HG02798 (cell line): ENCODE results near the gene PRICKLE2.

Source experiments
- ATAC-seq: cut with Tn5 transposase; IDR thresholded peaks from one replicate; pipeline ENCODE4 v1.9.1; 2021; ENCODE audit warnings: mild to moderate bottlenecking; ENCODE audit not compliant: unreplicated experiment, poor library complexity

The PRICKLE2 gene

GRCh38 chr3:64221571-64222257, 3.6 kb downstream of the PRICKLE2 start:
- no peak for ATAC-seq

DNA sequence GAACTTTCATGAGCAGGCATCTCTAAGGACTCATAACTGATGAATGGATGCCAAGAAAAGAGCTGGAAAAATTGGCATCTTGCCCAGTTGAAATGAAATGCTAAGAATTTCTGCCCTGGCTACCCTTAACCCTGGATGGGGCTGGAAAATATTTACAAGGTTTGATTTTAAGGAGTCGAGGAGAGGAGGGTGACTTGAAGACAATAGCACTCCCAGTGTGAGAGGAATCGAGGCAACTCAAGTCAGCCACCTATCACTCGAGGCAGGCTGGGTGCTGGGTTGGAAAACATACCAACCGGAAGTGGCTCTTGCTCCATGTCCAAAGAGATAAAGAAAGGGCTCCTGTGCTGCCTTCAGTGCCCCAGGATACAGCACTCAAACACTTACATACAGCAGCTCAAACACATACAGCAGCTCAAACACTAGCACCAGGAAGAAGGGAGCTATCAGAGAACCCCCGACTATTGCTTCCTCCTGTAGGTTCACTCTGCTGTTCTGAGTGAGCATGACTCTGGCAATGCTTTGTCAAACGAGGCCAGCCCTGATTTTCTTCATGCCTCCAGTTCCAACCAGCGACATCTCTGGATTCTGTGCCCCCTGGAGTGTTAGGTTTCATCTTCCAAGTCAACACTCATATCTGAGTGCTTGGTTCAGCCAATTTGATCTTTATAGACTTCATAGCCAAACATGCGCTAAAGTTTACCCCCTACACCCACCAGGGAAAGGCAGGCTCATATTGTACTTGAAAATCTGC, 4.9 kb downstream of the PRICKLE2 start:
- ATAC-seq, result no peak

- ATAC-seq, result no peak
Observed at GRCh38 chr3:64218746-64219145, 6.5 kb downstream of the PRICKLE2 start.

- no peak for ATAC-seq
Observed at GRCh38 chr3:64218329-64218728, 6.9 kb downstream of the PRICKLE2 start.

- ATAC-seq, result no peak
Observed at GRCh38 chr3:64216274-64217147, 8.8 kb downstream of the PRICKLE2 start.

- ATAC-seq, result no peak
Observed at GRCh38 chr3:64215559-64215958, 9.7 kb downstream of the PRICKLE2 start.

GRCh38 chr3:64215103-64215502, 10.2 kb downstream of the PRICKLE2 start:
- ATAC-seq, result no peak

DNA sequence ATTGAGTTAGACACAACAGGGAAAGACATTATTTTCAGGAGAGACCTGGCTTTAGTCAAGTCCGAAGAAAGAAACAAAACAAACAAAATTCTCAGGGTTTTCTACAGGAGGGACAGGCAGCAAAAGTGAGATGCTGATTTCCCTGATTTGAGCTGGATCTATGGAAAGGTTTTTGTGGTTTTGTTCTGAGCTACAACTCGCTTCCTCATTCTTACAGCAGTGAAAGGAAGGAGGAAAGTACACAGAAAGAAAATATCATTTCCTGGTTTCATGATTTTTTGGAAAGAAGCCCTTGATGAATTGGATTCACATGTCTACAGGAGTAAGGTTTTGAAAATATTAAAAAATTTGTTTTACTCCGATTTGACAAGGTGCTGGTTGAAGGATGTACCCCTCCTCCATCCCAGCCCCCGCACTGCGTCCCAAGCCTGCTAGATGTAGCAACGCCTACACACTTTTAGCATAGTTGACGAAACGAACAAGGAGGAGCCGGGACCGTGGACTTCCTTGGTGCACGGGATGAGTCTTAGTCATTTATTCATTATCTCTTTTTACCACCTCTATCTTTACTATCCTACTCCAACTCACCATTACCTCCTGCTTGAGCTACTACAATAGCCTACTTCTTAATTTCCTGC, 10.8 kb downstream of the PRICKLE2 start:
- no peak for ATAC-seq

GRCh38 chr3:64213962-64214379, 11.3 kb downstream of the PRICKLE2 start:
- ATAC-seq, result no peak

GRCh38 chr3:64213224-64213878, 11.9 kb downstream of the PRICKLE2 start:
- ATAC-seq, result no peak

DNA sequence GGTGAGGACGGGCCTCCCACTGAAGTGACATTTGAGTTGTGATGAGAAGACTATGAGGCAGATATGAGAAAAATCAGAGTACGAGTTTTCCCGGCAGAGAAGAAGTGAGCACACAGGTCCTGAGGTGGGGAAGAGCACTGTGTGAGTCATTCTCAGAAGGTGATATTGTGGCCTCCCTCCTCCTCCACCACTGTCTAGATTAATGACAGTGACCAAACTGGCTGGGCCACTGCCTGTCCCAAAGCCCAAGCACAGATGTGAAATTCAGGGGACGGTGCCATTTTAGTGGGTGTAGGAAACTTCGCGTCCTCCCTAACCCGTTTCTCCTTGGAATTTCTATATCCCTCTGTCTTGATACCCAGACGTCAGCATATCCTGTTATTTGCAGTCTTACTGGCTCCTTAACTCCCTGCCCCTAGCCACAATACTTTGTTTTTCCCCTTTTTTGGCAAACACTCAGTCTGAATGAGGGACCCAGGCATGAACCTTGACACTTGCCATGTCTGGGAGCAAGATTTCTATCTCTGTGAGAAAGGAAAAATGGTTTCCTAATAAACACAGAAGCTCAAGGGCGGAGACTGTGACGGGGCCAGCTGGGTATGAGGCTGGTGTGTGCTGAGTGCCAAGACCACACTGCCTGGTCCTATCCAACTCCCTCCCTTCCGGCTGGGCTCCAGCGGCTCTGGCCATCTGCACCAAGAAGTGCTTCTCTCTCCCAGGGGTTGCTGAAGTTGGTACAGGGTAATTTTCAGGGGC, 15.2 kb downstream of the PRICKLE2 start:
- ATAC-seq, result no peak

DNA sequence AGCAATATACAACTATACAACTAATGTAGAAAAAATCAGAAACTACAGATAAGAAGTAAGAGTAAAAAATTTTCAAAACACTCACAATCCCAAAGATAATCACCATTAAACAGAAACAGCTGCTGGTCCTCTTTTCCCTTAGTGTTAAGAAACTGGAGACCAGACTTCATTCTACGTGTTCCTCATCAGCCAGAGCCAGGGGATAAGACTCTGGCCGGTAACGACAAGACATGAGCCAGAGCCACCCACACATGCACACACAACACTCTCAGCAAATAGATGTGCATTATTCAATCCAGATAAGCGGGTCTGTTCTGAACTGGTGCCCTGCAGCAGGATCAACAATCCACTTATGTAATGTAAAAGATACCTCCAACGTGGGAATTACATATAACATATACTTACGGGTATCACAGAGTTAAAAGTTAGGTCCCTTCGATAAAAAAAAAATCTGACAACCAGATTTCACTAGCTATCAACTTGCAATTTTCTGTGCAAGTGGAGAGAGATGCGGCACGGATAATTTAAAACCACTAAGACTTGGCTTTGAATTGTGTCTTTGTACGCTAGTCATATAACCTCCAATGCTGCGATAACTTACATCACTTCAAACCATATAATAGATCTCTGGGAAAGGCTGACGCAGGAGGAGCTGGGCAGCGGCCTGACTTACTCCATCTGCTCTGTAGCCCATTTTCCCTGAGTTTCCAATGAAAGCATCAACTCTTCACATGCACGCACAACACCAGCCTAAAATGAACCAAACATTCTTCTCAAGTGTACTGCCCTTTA, 17.8 kb downstream of the PRICKLE2 start:
- ATAC-seq, result no peak

- no peak for ATAC-seq
Observed at GRCh38 chr3:64203969-64204908, 21.0 kb downstream of the PRICKLE2 start.

DNA sequence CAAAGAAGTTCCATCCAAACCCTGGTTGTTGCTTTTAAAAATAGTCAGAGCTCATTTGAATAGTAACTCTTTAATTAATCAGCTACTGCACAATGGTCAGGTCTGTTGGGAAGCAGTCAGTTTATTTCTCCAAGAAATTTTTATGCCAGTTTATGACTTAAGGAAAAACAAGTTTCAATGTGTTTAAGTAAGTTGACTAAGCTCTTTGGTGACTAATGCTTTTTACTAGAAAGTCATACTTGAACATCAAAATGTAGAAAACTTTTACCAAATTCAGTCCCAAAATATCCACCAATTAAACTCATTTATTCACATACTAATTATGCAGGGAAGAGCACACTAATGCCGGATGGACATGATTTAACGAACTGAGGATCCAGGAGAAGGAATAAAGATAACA, 22.1 kb downstream of the PRICKLE2 start:
- no peak for ATAC-seq

DNA sequence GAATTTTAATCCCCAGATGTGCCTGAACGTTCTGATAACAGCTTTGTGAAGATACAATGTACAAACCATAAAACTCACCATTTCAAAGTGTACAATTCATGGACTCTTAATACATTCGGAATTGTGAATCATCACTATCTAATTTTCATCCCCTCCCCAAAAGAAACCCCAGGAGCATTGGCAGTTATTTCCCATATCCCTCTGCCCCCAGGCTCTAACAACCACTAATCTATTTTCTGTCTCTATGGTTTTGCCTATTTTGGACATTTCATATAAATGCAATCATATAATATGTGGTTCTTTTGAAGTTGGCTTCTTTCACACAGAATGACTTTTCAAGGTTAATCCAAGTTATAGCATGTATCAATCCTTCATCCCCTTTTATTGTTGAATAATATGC, 25.3 kb downstream of the PRICKLE2 start:
- no peak for ATAC-seq

GRCh38 chr3:64196236-64196929, 28.9 kb downstream of the PRICKLE2 start:
- no peak for ATAC-seq

DNA sequence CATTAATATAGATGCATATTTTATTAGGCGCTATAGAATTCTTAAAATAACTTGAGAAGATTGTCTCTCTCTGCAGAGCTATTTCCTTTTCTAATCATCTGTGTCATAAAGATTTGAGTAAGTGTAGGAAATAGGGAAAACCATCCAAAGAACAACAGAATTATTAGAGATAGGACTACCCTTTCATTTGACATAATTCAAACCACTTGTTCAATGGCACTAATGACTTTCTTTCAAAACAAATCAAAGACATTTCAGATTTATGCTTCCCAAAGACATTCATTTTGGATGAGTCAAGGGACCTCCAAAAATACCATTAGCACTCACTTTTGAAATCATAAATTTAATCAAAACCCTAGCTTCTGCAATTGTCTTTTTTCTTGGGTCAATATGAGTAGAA, 29.5 kb downstream of the PRICKLE2 start:
- ATAC-seq, result no peak
